Smooth muscle cell (in vitro differentiated cells): Measurements from ENCODE around the gene MRPS22. TPM values are rescaled to one million over a fixed set of nuclear protein-coding genes. Genes with fewer than 3 reads are reported as not detected.

ENCODE experiments used
- DNase-seq: peaks from one replicate; lab custom pipeline; 2025; ENCODE audit not compliant: unreplicated experiment; lab: John Stamatoyannopoulos, UW
- H2AFZ ChIP-seq: fragments of 200-600 bp; sonication (generic); 2 replicates; pipeline ENCODE4 v1.6.0; 2016; ENCODE audit warnings: antibody characterized with exemption, low read depth, mild to moderate bottlenecking
- H3F3A ChIP-seq: fragments of 200-600 bp; sonication (generic); 2 replicates; pipeline ENCODE4 v1.6.0; 2017; ENCODE audit warnings: antibody characterized with exemption, low read depth
- H3K27ac ChIP-seq: fragments of 200-600 bp; sonication (generic); 2 replicates; pipeline ENCODE4 v1.5.1; 2016; ENCODE audit warnings: low read depth, mild to moderate bottlenecking
- H3K27me3 ChIP-seq: fragments of 200-600 bp; sonication (generic); 2 replicates; pipeline ENCODE4 v1.6.1; 2016; ENCODE audit warnings: low read depth, mild to moderate bottlenecking
- H3K36me3 ChIP-seq: fragments of 200-600 bp; sonication (generic); 2 replicates; pipeline ENCODE4 v1.5.1; 2016; ENCODE audit warnings: low read depth
- H3K4me1 ChIP-seq: fragments of 200-600 bp; sonication (generic); 2 replicates; pipeline ENCODE4 v1.5.1; 2016; ENCODE audit warnings: low read depth
- H3K4me2 ChIP-seq: fragments of 200-600 bp; sonication (generic); 2 replicates; pipeline ENCODE4 v1.6.0; 2016; ENCODE audit warnings: mild to moderate bottlenecking
- H3K4me3 ChIP-seq: fragments of 200-600 bp; sonication (generic); 2 replicates; pipeline ENCODE4 v1.5.1; 2016; ENCODE audit warnings: mild to moderate bottlenecking
- H3K79me2 ChIP-seq: fragments of 200-600 bp; sonication (generic); 2 replicates; pipeline ENCODE4 v1.6.0; 2016; ENCODE audit warnings: low read depth, mild to moderate bottlenecking
- H3K9ac ChIP-seq: fragments of 200-600 bp; sonication (generic); 2 replicates; pipeline ENCODE4 v1.6.0; 2016; ENCODE audit warnings: low read depth
- H3K9me3 ChIP-seq: fragments of 200-600 bp; sonication (generic); replicated peaks from 2 replicates; pipeline ENCODE4 v1.5.1; 2016; ENCODE audit warnings: low read depth
- H4K20me1 ChIP-seq: fragments of 200-600 bp; sonication (generic); 2 replicates; pipeline ENCODE4 v1.6.0; 2016; ENCODE audit warnings: low read depth
- WGBS: methylation state at CpG from one replicate; pipeline ENCODE4 v1.1.7; 2016; ENCODE audit warnings: low lambda C conversion rate; 5-methylcytosine and 5-hydroxymethylcytosine counted together
- polyA plus RNA-seq: library from polyadenylated mRNA; unstranded; fragments of >200 nt; fragmentation: Nextera tagmentation; extraction: Ambion mirVana; gene quantifications from 2 replicates; pipeline ENCODE4 v1.2.1, GENCODE V29; 2016
- total RNA-seq: library from RNA; depleted of rRNA; stranded (reverse); fragments of >200 nt; gene quantifications from 2 replicates; pipeline ENCODE4 v1.2.3, GENCODE V29; 2014
- TF ChIP-seq, protein P1 (sequence below): fragments of 200-600 bp; sonication (generic); IDR thresholded peaks from 2 replicates; pipeline ENCODE4 v1.5.1; 2017; ENCODE audit warnings: borderline replicate concordance, mild to moderate bottlenecking, antibody characterized with exemption; ENCODE audit not compliant: insufficient read depth, poor library complexity, severe bottlenecking

MRPS22 gene
- total and polyA plus RNA-seq, 2 experiments from 2014 or later = 70.5 to 96.0 TPM

DNA sequence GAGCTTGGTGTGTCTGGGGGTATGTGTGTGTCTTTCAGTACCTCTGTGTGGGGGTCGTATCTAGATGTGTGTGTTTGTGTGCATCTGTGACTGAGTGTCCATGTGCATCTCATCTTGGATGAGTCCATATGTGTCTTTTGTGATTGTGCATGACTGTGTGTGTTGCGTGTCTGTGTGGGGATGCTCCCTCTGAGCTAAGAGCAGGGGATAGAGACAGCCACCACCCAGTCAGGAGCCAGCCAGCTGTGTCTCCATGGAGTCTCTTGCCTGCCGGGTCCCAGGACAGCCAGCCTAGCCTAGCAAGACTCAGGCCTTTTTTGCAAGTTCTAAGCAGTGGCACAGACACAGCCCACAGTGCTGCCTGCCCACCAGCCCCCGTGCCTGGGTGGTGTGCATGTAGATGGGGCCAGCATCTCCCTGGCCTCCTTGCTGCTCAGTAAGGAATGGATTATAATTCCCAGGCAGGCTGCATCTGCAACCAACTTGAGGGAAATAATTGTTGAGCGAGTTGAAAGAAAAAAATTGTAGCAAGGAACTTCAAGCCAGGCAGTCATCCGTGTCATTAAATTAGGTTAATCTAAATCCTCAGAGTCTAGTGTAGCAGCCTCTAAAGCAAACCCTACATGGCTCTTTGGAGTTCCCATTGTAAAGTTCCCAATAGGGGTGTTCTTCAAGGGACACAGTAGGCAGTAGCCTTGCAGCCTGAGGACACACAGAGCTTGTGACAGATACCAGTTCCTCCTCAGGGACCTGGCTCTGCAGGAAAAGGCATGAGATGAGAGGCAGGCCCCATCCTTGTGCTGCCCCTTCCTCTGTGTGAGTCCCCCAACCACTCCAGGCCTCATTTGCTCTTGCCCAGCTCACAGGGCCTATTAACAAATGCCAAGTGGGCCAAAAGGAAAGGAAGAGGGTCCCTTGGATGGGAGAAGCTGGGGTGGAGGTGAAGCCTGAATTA, 35.9 kb upstream of the MRPS22 start:
- Histone ChIP-seq H4K20me1 (no peaks in the 10 kb centered on the region), H3K27me3 (no peaks in the 10 kb centered on the region), H3K9ac (no peak overlapping the region), H3K79me2 (no peaks in the 10 kb centered on the region), H3K4me3 (no peak overlapping the region), H2AFZ (no peak overlapping the region), H3F3A (peaks cover 3% of the 10 kb centered on the region), H3K36me3 (no peaks in the 10 kb centered on the region), H3K9me3 (no peaks in the 10 kb centered on the region), H3K4me1 (peaks cover 6% of the 10 kb centered on the region), H3K4me2 (no peak overlapping the region), H3K27ac (no peak overlapping the region)
- WGBS = 88% methylated on average over 6 of the region's 6 CpGs
- DNase-seq = no peak
- TF ChIP-seq, protein P1, sequence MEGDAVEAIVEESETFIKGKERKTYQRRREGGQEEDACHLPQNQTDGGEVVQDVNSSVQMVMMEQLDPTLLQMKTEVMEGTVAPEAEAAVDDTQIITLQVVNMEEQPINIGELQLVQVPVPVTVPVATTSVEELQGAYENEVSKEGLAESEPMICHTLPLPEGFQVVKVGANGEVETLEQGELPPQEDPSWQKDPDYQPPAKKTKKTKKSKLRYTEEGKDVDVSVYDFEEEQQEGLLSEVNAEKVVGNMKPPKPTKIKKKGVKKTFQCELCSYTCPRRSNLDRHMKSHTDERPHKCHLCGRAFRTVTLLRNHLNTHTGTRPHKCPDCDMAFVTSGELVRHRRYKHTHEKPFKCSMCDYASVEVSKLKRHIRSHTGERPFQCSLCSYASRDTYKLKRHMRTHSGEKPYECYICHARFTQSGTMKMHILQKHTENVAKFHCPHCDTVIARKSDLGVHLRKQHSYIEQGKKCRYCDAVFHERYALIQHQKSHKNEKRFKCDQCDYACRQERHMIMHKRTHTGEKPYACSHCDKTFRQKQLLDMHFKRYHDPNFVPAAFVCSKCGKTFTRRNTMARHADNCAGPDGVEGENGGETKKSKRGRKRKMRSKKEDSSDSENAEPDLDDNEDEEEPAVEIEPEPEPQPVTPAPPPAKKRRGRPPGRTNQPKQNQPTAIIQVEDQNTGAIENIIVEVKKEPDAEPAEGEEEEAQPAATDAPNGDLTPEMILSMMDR = no peak

DNA sequence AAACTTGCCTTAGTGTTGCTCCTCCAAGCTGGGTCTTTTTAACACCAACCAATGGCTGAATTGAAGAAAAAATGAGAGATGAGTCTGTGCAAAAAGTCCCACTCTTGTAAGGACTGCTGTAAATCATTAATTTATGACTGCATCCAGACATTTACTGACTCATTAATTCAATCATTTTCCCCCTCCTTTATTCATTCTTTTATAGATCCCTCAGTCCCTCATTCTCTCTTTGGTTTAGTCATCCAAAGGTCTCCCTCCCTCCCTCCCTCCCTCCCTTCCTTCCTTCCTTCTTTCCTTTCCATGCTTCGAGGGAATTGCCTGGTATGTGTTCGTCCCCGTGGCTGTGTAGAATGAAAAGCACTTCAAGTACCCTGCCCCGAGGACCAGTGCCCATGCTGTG, 35.3 kb upstream of the MRPS22 start:
- Histone ChIP-seq H3K27ac (peak overlapping the region; percentile 73), H3K79me2 (no peaks in the 10 kb centered on the region), H3F3A (peaks cover 3% of the 10 kb centered on the region), H3K9ac (no peak overlapping the region), H2AFZ (no peak overlapping the region), H4K20me1 (no peaks in the 10 kb centered on the region), H3K4me1 (peaks cover 3% of the 10 kb centered on the region), H3K4me3 (no peak overlapping the region), H3K9me3 (no peaks in the 10 kb centered on the region), H3K4me2 (no peak overlapping the region), H3K27me3 (no peaks in the 10 kb centered on the region), H3K36me3 (no peaks in the 10 kb centered on the region)
- TF ChIP-seq, protein P1 = no peak
- WGBS = 60% methylated on average over 3 of the region's 4 CpGs
- no peak for DNase-seq

DNA sequence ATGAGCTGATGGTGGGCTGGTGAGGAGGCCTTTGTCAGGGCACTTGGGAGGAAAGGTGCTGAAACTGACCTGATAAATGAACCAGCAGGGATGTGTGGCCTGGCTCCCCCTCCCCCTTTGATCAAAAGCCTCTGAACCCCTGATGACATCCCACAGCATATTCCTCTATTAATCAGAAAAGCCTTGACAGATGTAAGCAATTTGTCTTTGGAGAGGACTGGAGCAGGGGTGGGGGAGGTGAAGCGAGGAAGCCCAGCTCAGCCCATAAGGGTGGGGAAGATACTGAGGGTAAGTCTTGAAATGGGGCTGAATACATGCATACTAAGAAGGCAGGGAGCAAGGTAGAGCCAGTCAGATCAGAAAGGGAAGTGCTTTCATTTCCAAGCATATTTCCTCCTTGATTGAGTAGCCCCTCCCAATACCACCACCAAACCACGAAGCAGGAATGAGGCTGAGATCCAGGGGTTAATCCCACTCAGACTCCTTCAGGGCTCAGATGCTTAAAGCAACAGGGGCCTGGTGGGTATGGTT, 34.7 kb upstream of the MRPS22 start:
- Histone ChIP-seq H2AFZ (no peak overlapping the region), H4K20me1 (no peaks in the 10 kb centered on the region), H3K79me2 (no peaks in the 10 kb centered on the region), H3K4me1 (peaks cover 3% of the 10 kb centered on the region), H3K4me3 (no peak overlapping the region), H3K4me2 (peak overlapping the region; percentile 42), H3K27ac (peak overlapping the region; percentile 73), H3K9me3 (no peaks in the 10 kb centered on the region), H3K27me3 (no peaks in the 10 kb centered on the region), H3F3A (peaks cover 3% of the 10 kb centered on the region), H3K36me3 (no peaks in the 10 kb centered on the region), H3K9ac (no peak overlapping the region)
- DNase-seq = no peak
- WGBS = 43% methylated on average over 2 of the region's 2 CpGs
- TF ChIP-seq, protein P1 = no peak
